Caco-2 (cell line): Measurements from ENCODE around the gene ARSA. TPM values are rescaled to one million over a fixed set of nuclear protein-coding genes. Genes with fewer than 3 reads are reported as not detected.

Experiments
- BruUV-seq: library from RNA; stranded (reverse); fragments of 400-500 nt; replicated peaks from 2 replicates; lab custom pipeline; 2021; lab: Mats Ljungman, UMichigan
- CTCF ChIA-PET: fragments of 300-600 bp; sonication (Branson Sonifier 250); formaldehyde crosslinking; loops from one replicate; lab custom pipeline; 2022; ENCODE audit warnings: antibody characterized with exemption; lab: Charles Lee
- POLR2A ChIA-PET: fragments of 300-600 bp; sonication (Branson Sonifier 250); formaldehyde crosslinking; loops from one replicate; lab custom pipeline; 2022; ENCODE audit warnings: antibody characterized with exemption; lab: Charles Lee
- DNase-seq, 2 experiments: peaks; one replicate each; pipeline versions ENCODE4 v3.0.0 to v3.0.0-alpha.2; 2020 to 2022
- H3K27me3 ChIP-seq: replicated peaks from 2 replicates; pipeline ENCODE4 v1.6.0; 2011; ENCODE audit warnings: low read length; ENCODE audit not compliant: control insufficient read depth, insufficient read depth
- H3K36me3 ChIP-seq: 2 replicates; pipeline ENCODE4 v1.5.1; 2011; ENCODE audit warnings: low read length; ENCODE audit not compliant: control insufficient read depth, insufficient read depth
- H3K4me1 ChIP-seq: fragments of 250-450 bp; sonication (Bioruptor Pico); 2 replicates; pipeline ENCODE4 v1.5.1; 2020; ENCODE audit warnings: mild to moderate bottlenecking
- H3K4me3 ChIP-seq: 2 replicates; pipeline ENCODE4 v1.5.1; 2011; ENCODE audit warnings: low read depth, mild to moderate bottlenecking, control low read depth, low read length
- H3K9me3 ChIP-seq: fragments of 250-450 bp; sonication (Bioruptor Pico); 2 replicates; pipeline ENCODE4 v1.5.1; 2020; ENCODE audit warnings: mild to moderate bottlenecking, moderate library complexity
- H3K27ac Mint-ChIP-seq: one replicate; pipeline ENCODE4 v1.8.0; 2022; ENCODE audit warnings: mixed read lengths; ENCODE audit not compliant: unreplicated experiment
- H3K27me3 Mint-ChIP-seq: one replicate; pipeline ENCODE4 v1.8.0; 2022; ENCODE audit warnings: mixed read lengths; ENCODE audit not compliant: insufficient read depth, unreplicated experiment
- H3K36me3 Mint-ChIP-seq: one replicate; pipeline ENCODE4 v1.8.0; 2022; ENCODE audit warnings: mild to moderate bottlenecking, mixed read lengths; ENCODE audit not compliant: insufficient read depth, unreplicated experiment
- H3K4me1 Mint-ChIP-seq: one replicate; pipeline ENCODE4 v1.8.0; 2022; ENCODE audit warnings: low read depth, mixed read lengths; ENCODE audit not compliant: unreplicated experiment
- H3K4me3 Mint-ChIP-seq: one replicate; pipeline ENCODE4 v1.8.0; 2022; ENCODE audit warnings: mild to moderate bottlenecking, moderate library complexity, mixed read lengths; ENCODE audit not compliant: unreplicated experiment
- H3K9me3 Mint-ChIP-seq: one replicate; pipeline ENCODE4 v1.8.0; 2022; ENCODE audit warnings: mixed read lengths; ENCODE audit not compliant: unreplicated experiment
- intact Hi-C: fragments of 100-400 bp; cut with micrococcal nuclease; formaldehyde crosslinking; loops from one replicate; pipeline ENCODE4 v1.10.0; 2022; ENCODE audit not compliant: unreplicated experiment
- total RNA-seq: library from RNA; stranded (reverse); gene quantifications from 2 replicates; pipeline ENCODE4 v1.2.3, GENCODE V29; 2022
- TF ChIP-seq, protein P1 (sequence below), 2 experiments: fragments of 200-600 bp in 1 of 2; IDR thresholded peaks; 1 replicate in 1 of 2; 2 replicates in 1 of 2; pipeline versions ENCODE4 v1.5.1 to v1.8.0; 2011 to 2022; ENCODE audit warnings: antibody characterized with exemption in 1 of 2, control low read depth in 1 of 2, inconsistent platforms in 1 of 2, low read depth in 1 of 2, low read length in 1 of 2, mild to moderate bottlenecking in 1 of 2, moderate library complexity in 1 of 2; ENCODE audit not compliant: insufficient read depth in 1 of 2, severe bottlenecking in 1 of 2, unreplicated experiment in 1 of 2

Gene ARSA
- total RNA-seq, 1 experiment from 2014 or later = 11.5 TPM

GRCh38 chr22:50595189-50595588 lies 32.8 kb downstream of the ARSA start:
- Mint-ChIP-seq H3K9me3 (no peaks in the 10 kb centered on the region), H3K36me3 (no peaks in the 10 kb centered on the region), H3K4me1 (peaks cover 7% of the 10 kb centered on the region), H3K4me3 (no peak overlapping the region), H3K27ac (no peak overlapping the region), H3K27me3 (peaks cover 9% of the 10 kb centered on the region)
- DNase-seq = no peak
- Histone ChIP-seq H3K9me3 (no peaks in the 10 kb centered on the region), H3K4me1 (peaks cover 5% of the 10 kb centered on the region), H3K27me3 (no peaks in the 10 kb centered on the region), H3K36me3 (no peaks in the 10 kb centered on the region), H3K4me3 (no peak overlapping the region)
- ChIA-PET POLR2A (no interaction called here), CTCF (no interaction called here)
- no TSS peak for BruUV-seq
- TF ChIP-seq, protein P1, sequence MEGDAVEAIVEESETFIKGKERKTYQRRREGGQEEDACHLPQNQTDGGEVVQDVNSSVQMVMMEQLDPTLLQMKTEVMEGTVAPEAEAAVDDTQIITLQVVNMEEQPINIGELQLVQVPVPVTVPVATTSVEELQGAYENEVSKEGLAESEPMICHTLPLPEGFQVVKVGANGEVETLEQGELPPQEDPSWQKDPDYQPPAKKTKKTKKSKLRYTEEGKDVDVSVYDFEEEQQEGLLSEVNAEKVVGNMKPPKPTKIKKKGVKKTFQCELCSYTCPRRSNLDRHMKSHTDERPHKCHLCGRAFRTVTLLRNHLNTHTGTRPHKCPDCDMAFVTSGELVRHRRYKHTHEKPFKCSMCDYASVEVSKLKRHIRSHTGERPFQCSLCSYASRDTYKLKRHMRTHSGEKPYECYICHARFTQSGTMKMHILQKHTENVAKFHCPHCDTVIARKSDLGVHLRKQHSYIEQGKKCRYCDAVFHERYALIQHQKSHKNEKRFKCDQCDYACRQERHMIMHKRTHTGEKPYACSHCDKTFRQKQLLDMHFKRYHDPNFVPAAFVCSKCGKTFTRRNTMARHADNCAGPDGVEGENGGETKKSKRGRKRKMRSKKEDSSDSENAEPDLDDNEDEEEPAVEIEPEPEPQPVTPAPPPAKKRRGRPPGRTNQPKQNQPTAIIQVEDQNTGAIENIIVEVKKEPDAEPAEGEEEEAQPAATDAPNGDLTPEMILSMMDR (IDR thresholded peaks at IDR 0.05; ENCODE audit: insufficient read depth in 1 of 2, low read depth in 1 of 2, low read length in 1 of 2, severe bottlenecking in 1 of 2, unreplicated experiment in 1 of 2) = no peak
- intact Hi-C loops = no loop called here

GRCh38 chr22:50587407-50587806 lies 40.5 kb downstream of the ARSA start:
- no TSS peak for BruUV-seq
- H3K4me1 ChIP-seq = peaks cover 18% of the 10 kb centered on the region
- H3K27ac Mint-ChIP-seq = no peak overlapping the region
- H3K27me3 Mint-ChIP-seq = peaks cover 6% of the 10 kb centered on the region
- no peaks in the 10 kb centered on the region for H3K4me1 Mint-ChIP-seq
- H3K27me3 ChIP-seq = no peaks in the 10 kb centered on the region
- no peak overlapping the region for H3K4me3 ChIP-seq
- peak in 1 of 2 experiments; percentile 27 for DNase-seq
- intact Hi-C loops = no loop called here
- TF ChIP-seq, protein P1 (IDR thresholded peaks at IDR 0.05; ENCODE audit: insufficient read depth in 1 of 2, low read depth in 1 of 2, low read length in 1 of 2, severe bottlenecking in 1 of 2, unreplicated experiment in 1 of 2) = no peak
- CTCF ChIA-PET = no interaction called here
- H3K36me3 Mint-ChIP-seq = peaks cover 4% of the 10 kb centered on the region
- POLR2A ChIA-PET = interaction anchor here (0.5 kb wide), 1 partner anchor 82 kb away, joined by 9 read pairs; no protein-coding TSS in a partner anchor
- no peak overlapping the region for H3K4me3 Mint-ChIP-seq
- no peaks in the 10 kb centered on the region for H3K36me3 ChIP-seq
- H3K9me3 ChIP-seq = no peaks in the 10 kb centered on the region
- no peaks in the 10 kb centered on the region for H3K9me3 Mint-ChIP-seq

DNA sequence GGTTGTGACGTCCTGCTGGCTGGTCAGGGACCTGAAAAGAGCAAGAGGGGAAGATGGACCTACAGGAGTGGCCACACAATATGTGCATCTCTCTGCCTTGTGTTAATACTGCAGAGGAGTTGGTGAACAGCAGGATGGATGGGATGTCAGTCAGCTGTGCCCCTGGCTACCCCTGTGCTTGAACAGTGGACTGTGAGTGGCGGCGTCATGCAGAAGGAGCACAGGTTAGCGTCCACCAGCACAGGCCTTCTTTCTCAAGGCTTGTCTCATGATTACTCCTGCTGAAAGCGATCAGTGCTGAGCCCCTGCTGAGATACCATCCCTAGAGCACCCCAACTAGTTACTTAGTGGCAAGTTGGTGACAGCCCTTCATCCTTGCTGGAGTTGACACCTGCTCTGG lies 41.5 kb downstream of the ARSA start:
- intact Hi-C loops = no loop called here
- Histone ChIP-seq H3K27me3 (no peaks in the 10 kb centered on the region), H3K36me3 (no peaks in the 10 kb centered on the region), H3K4me1 (peaks cover 21% of the 10 kb centered on the region), H3K9me3 (no peaks in the 10 kb centered on the region), H3K4me3 (no peak overlapping the region)
- no TSS peak for BruUV-seq
- no peak overlapping the region for H3K27ac Mint-ChIP-seq
- peak in 1 of 2 experiments; percentile 12 for DNase-seq
- no peaks in the 10 kb centered on the region for H3K9me3 Mint-ChIP-seq
- no peak overlapping the region for H3K4me3 Mint-ChIP-seq
- ChIA-PET POLR2A (no interaction called here), CTCF (no interaction called here)
- peaks cover 4% of the 10 kb centered on the region for H3K36me3 Mint-ChIP-seq
- no peaks in the 10 kb centered on the region for H3K4me1 Mint-ChIP-seq
- TF ChIP-seq, protein P1 (IDR thresholded peaks at IDR 0.05; ENCODE audit: insufficient read depth in 1 of 2, low read depth in 1 of 2, low read length in 1 of 2, severe bottlenecking in 1 of 2, unreplicated experiment in 1 of 2) = no peak
- H3K27me3 Mint-ChIP-seq = peaks cover 6% of the 10 kb centered on the region
